Measurements from ENCODE around the gene PIK3R5.

PIK3R5 gene

GRCh38 chr17:8949061-8949661 is 16.3 kb downstream of the PIK3R5 start:
- no peak for DNase-seq

GRCh38 chr17:8948462-8948861 is 17.0 kb downstream of the PIK3R5 start:
- DNase-seq, result no peak

GRCh38 chr17:8947201-8947600 is 18.3 kb downstream of the PIK3R5 start:
- DNase-seq, result no peak

GRCh38 chr17:8946476-8946875 is 19.0 kb downstream of the PIK3R5 start:
- no peak for DNase-seq

GRCh38 chr17:8946071-8946470 is 19.4 kb downstream of the PIK3R5 start:
- no peak for DNase-seq

GRCh38 chr17:8944748-8945147 is 20.8 kb downstream of the PIK3R5 start:
- no peak for DNase-seq

GRCh38 chr17:8944083-8944482 is 21.4 kb downstream of the PIK3R5 start:
- DNase-seq, result no peak

- no peak for DNase-seq
These were observed 23.4 kb downstream of the PIK3R5 start for GRCh38 chr17:8941980-8942622.

GRCh38 chr17:8941520-8941919 is 24.0 kb downstream of the PIK3R5 start:
- DNase-seq, result no peak

- DNase-seq, result no peak
These were observed 24.5 kb downstream of the PIK3R5 start for GRCh38 chr17:8940866-8941471.

GRCh38 chr17:8939496-8940334 is 25.8 kb downstream of the PIK3R5 start:
- no peak for DNase-seq

- DNase-seq, result no peak
These were observed 26.6 kb downstream of the PIK3R5 start for GRCh38 chr17:8938933-8939332.

- no peak for DNase-seq
These were observed 30.3 kb downstream of the PIK3R5 start for GRCh38 chr17:8935191-8935590.

- no peak for DNase-seq
These were observed 31.2 kb downstream of the PIK3R5 start for GRCh38 chr17:8934346-8934745.

- DNase-seq, result no peak
These were observed 34.9 kb downstream of the PIK3R5 start for GRCh38 chr17:8930649-8931048.

- DNase-seq, result no peak
These were observed 37.2 kb downstream of the PIK3R5 start for GRCh38 chr17:8928347-8928746.

- no peak for DNase-seq
These were observed 38.1 kb downstream of the PIK3R5 start for GRCh38 chr17:8927395-8927794.

GRCh38 chr17:8925808-8926207 is 39.7 kb downstream of the PIK3R5 start:
- no peak for DNase-seq

- no peak for DNase-seq
These were observed 40.4 kb downstream of the PIK3R5 start for GRCh38 chr17:8925141-8925540.

GRCh38 chr17:8924595-8924994 is 40.9 kb downstream of the PIK3R5 start:
- DNase-seq, result no peak

- DNase-seq, result no peak
These were observed 41.7 kb downstream of the PIK3R5 start for GRCh38 chr17:8923762-8924161.

- DNase-seq, result no peak
These were observed 42.6 kb downstream of the PIK3R5 start for GRCh38 chr17:8922928-8923327.

GRCh38 chr17:8922451-8922850 is 43.1 kb downstream of the PIK3R5 start:
- DNase-seq, result no peak

- DNase-seq, result no peak
These were observed 44.4 kb downstream of the PIK3R5 start for GRCh38 chr17:8921147-8921546.

Measured in NCI-H1092 treated with DMSO at 0.1 percent for 48 hours (cell line).